Kidney (tissue), 14 donors: ENCODE measurements around the gene FBXL4. TPM values are rescaled to one million over a fixed set of nuclear protein-coding genes. Genes with fewer than 3 reads are reported as not detected.
A peak's percentile ranks its signal among the peaks of the same experiment; 100 is the strongest.

Experiments
- DNase-seq, 5 donors: peaks; one replicate each; pipeline ENCODE4 v3.0.0-alpha.2; 2013 to 2020
- FAIRE-seq: peaks from 2 replicates; lab custom pipeline; 2012; peaks lifted over from hg19 to GRCh38; lab: Jason Lieb, UNC
- H3K27ac ChIP-seq, 2 donors: one replicate each; pipeline ENCODE4 v1.7.0; 2013; ENCODE audit warnings: low read depth in 2 of 2, low read length in 2 of 2, inconsistent platforms in 1 of 2
- H3K27me3 ChIP-seq: one replicate; pipeline ENCODE4 v1.7.1; 2013; ENCODE audit warnings: low read length, inconsistent platforms; ENCODE audit not compliant: control insufficient read depth, insufficient read depth
- H3K36me3 ChIP-seq, 3 donors: one replicate each; pipeline versions ENCODE4 v1.7.0 to v1.7.1; 2013; ENCODE audit warnings: low read length in 3 of 3, control low read depth in 1 of 3, inconsistent platforms in 1 of 3; ENCODE audit not compliant: insufficient read depth in 3 of 3, control insufficient read depth in 2 of 3
- H3K4me1 ChIP-seq, 3 donors: one replicate each; pipeline versions ENCODE4 v1.7.0 to v1.7.1; 2013; ENCODE audit warnings: low read length in 3 of 3, inconsistent platforms in 1 of 3, low read depth in 1 of 3; ENCODE audit not compliant: control insufficient read depth in 2 of 3, insufficient read depth in 2 of 3
- H3K4me3 ChIP-seq, 3 donors: one replicate each; pipeline versions ENCODE4 v1.7.0 to v1.8.1; 2013; ENCODE audit warnings: low read length in 3 of 3, control low read depth in 1 of 3, inconsistent platforms in 1 of 3
- H3K9ac ChIP-seq, 3 donors: one replicate each; pipeline versions ENCODE4 v1.7.0 to v1.7.1; 2013; ENCODE audit warnings: low read length in 3 of 3, control low read depth in 1 of 3, inconsistent platforms in 1 of 3
- H3K9me3 ChIP-seq, 3 donors: one replicate each; pipeline versions ENCODE4 v1.7.0 to v1.7.1; 2013; ENCODE audit warnings: low read length in 3 of 3, control low read depth in 1 of 3, inconsistent platforms in 1 of 3; ENCODE audit not compliant: control insufficient read depth in 2 of 3, insufficient read depth in 1 of 3
- CTCF ChIP-seq: IDR thresholded peaks from 3 replicates; pipeline ENCODE4 v1.5.1; 2012; ENCODE audit warnings: mild to moderate bottlenecking, moderate library complexity, borderline replicate concordance; ENCODE audit not compliant: insufficient read depth; ENCODE audit errors: extremely low read depth
- intact Hi-C: fragments of 100-400 bp; cut with DNase I; formaldehyde crosslinking; loops from one replicate; pipeline ENCODE4 v1.11.1; 2022
- polyA plus RNA-seq: library from polyadenylated mRNA; stranded (reverse); fragments of 350-450 nt; fragmentation: Illumina TruSeq; extraction: RNeasy Lipid Tissue Mini Kit (QIAGEN cat#74804); gene quantifications from one replicate; pipeline ENCODE4 v1.2.3, GENCODE V29; 2014; ENCODE audit warnings: low read depth, low replicate concordance; ENCODE audit not compliant: insufficient read depth
- total RNA-seq: library from RNA; stranded (reverse); fragmentation: NEBNext Ultra II Directional; extraction: Animal tissue kit (Norgen Biotek cat#: 25700); gene quantifications from one replicate; pipeline ENCODE4 v1.2.1, GENCODE V29; 2021
- donor health status: control.
- donor health status: control.
- donor health status: control.
- donor health status: control.
- donor health status: control.
- donor health status: DM: yes; HTN: yes; CAD: no.
- donor health status: Normal renal cell carcinoma (clear cell type).

FBXL4 gene
- total and polyA plus RNA-seq, 2 donors from 2014 or later, result 7.6 to 25.8 TPM

GRCh38 chr6:98946266-98946878 lies 1.4 kb downstream of the FBXL4 start:
- FAIRE-seq, result no peak

GRCh38 chr6:98945311-98946115 lies 2.2 kb downstream of the FBXL4 start:
- FAIRE-seq, result no peak
- intact Hi-C loops, result no loop called here
- no peaks in the 10 kb centered on the region for H3K36me3 ChIP-seq
- no peak for TF ChIP-seq CTCF
- no peak overlapping the region for H3K27ac ChIP-seq
- H3K4me1 ChIP-seq, result peaks cover 6 to 10% (median 6%) of the 10 kb centered on the region in 3 donors
- DNase-seq, result no peak
- H3K9ac ChIP-seq, result no peak overlapping the region
- no peaks in the 10 kb centered on the region for H3K27me3 ChIP-seq
- H3K9me3 ChIP-seq, result peaks cover 0 to under 1% (median 0%) of the 10 kb centered on the region in 3 donors
- peak overlapping the region in 2 of 3 donors; percentile 23 to 83 for H3K4me3 ChIP-seq

More at GRCh38 chr6:98946266-98946878, 1.4 kb downstream of the FBXL4 start:
- TF ChIP-seq CTCF, result no peak
- H3K27ac ChIP-seq, result no peak overlapping the region
- peak overlapping the region; percentile 78 to 91 (median 83) for H3K4me3 ChIP-seq
- no peaks in the 10 kb centered on the region for H3K9me3 ChIP-seq
- intact Hi-C loops, result no loop called here
- H3K4me1 ChIP-seq, result peaks cover 6 to 10% (median 6%) of the 10 kb centered on the region in 3 donors
- H3K36me3 ChIP-seq, result no peaks in the 10 kb centered on the region
- no peak for DNase-seq
- H3K27me3 ChIP-seq, result no peaks in the 10 kb centered on the region
- H3K9ac ChIP-seq, result peak overlapping the region in 2 of 3 donors; percentile 77 to 95

- Histone ChIP-seq H3K9me3 (peaks cover 0 to 7% (median 0%) of the 10 kb centered on the region in 3 donors), H3K27me3 (no peaks in the 10 kb centered on the region), H3K9ac (no peak overlapping the region), H3K4me3 (no peak overlapping the region), H3K36me3 (no peaks in the 10 kb centered on the region), H3K4me1 (peaks cover 6 to 10% (median 6%) of the 10 kb centered on the region in 3 donors), H3K27ac (no peak overlapping the region)
- intact Hi-C loops, result no loop called here
- TF ChIP-seq CTCF, result no peak
- DNase-seq (no peak), FAIRE-seq (no peak)
Measured at GRCh38 chr6:98944598-98945081, 3.1 kb downstream of the FBXL4 start.
